Measurements from ENCODE around the gene ATP6V1F.

- TF ChIP-seq CTCF (IDR thresholded peaks at IDR 0.05; ENCODE audit: low read depth, low read length, poor library complexity, severe bottlenecking) (no peak), EZH2phosphoT487 (IDR thresholded peaks at IDR 0.05; ENCODE audit: borderline replicate concordance, low read length) (no peak)
These were observed 3.6 kb downstream of the ATP6V1F start for GRCh38 chr7:128865996-128866877.
